Trophoblast cell (in vitro differentiated cells and primary cell): ENCODE measurements around the gene CAMK4.

Source experiments
- DNase-seq, 2 donors: peaks; one replicate each; pipeline ENCODE4 v3.0.0-alpha.2; 2016
- H2AFZ ChIP-seq: 2 replicates; pipeline ENCODE4 v1.6.1; 2013; ENCODE audit warnings: low read length, moderate library complexity, mild to moderate bottlenecking; ENCODE audit not compliant: insufficient read depth, poor library complexity
- H2AK5ac ChIP-seq: 2 replicates; pipeline ENCODE4 v1.6.1; 2013; ENCODE audit warnings: mild to moderate bottlenecking, low read length
- H2BK120ac ChIP-seq: 2 replicates; pipeline ENCODE4 v1.6.1; 2013; ENCODE audit warnings: low read length, mild to moderate bottlenecking, moderate library complexity; ENCODE audit not compliant: insufficient read depth, poor library complexity
- H2BK12ac ChIP-seq: 2 replicates; pipeline ENCODE4 v1.6.1; 2013; ENCODE audit warnings: mild to moderate bottlenecking, low read length, moderate library complexity
- H2BK5ac ChIP-seq: 2 replicates; pipeline ENCODE4 v1.6.1; 2013; ENCODE audit warnings: low read length, low read depth, moderate library complexity, mild to moderate bottlenecking; ENCODE audit not compliant: poor library complexity
- H3K14ac ChIP-seq: 2 replicates; pipeline ENCODE4 v1.6.1; 2013; ENCODE audit warnings: mild to moderate bottlenecking, low read length
- H3K18ac ChIP-seq: 2 replicates; pipeline ENCODE4 v1.6.1; 2013; ENCODE audit warnings: mild to moderate bottlenecking, low read length
- H3K23ac ChIP-seq: 2 replicates; pipeline ENCODE4 v1.6.1; 2013; ENCODE audit warnings: low read length
- H3K27ac ChIP-seq: 2 replicates; pipeline ENCODE4 v1.5.1; 2013; ENCODE audit warnings: low read depth, mild to moderate bottlenecking, inconsistent platforms, low read length, moderate library complexity
- H3K27me3 ChIP-seq: 2 replicates; pipeline ENCODE4 v1.6.1; 2013; ENCODE audit warnings: inconsistent platforms, mild to moderate bottlenecking, low read length, moderate library complexity; ENCODE audit not compliant: insufficient read depth
- H3K36me3 ChIP-seq, 2 experiments: 1 replicate in 1 of 2; 2 replicates in 1 of 2; pipeline ENCODE4 v1.6.1; 2013; ENCODE audit warnings: low read length in 2 of 2, mild to moderate bottlenecking in 2 of 2, moderate library complexity in 1 of 2; ENCODE audit not compliant: insufficient read depth in 2 of 2, control insufficient read depth in 1 of 2
- H3K4ac ChIP-seq: 2 replicates; pipeline ENCODE4 v1.6.1; 2013; ENCODE audit warnings: low read depth, mild to moderate bottlenecking, low read length, moderate library complexity
- H3K4me1 ChIP-seq, 2 experiments: 1 replicate in 1 of 2; 2 replicates in 1 of 2; pipeline ENCODE4 v1.6.1; 2013; ENCODE audit warnings: low read length in 2 of 2, mild to moderate bottlenecking in 2 of 2, moderate library complexity in 1 of 2; ENCODE audit not compliant: insufficient read depth in 2 of 2, control insufficient read depth in 1 of 2
- H3K4me2 ChIP-seq: 2 replicates; pipeline ENCODE4 v1.6.1; 2013; ENCODE audit warnings: inconsistent platforms, mild to moderate bottlenecking, low read length, moderate library complexity
- H3K4me3 ChIP-seq: 2 replicates; pipeline ENCODE4 v1.5.1; 2013; ENCODE audit warnings: mild to moderate bottlenecking, low read depth, low read length, inconsistent platforms
- H3K79me1 ChIP-seq: one replicate; pipeline ENCODE4 v1.6.1; 2013; ENCODE audit warnings: low read length
- H3K79me2 ChIP-seq: 2 replicates; pipeline ENCODE4 v1.6.1; 2013; ENCODE audit warnings: low read length, mild to moderate bottlenecking; ENCODE audit not compliant: control insufficient read depth, insufficient read depth, poor library complexity
- H3K9ac ChIP-seq: 2 replicates; pipeline ENCODE4 v1.6.1; 2013; ENCODE audit warnings: mild to moderate bottlenecking, low read length
- H3K9me3 ChIP-seq: 2 replicates; pipeline ENCODE4 v1.6.1; 2013; ENCODE audit warnings: low read depth, mild to moderate bottlenecking, control low read depth, inconsistent platforms, low read length; ENCODE audit not compliant: insufficient read depth
- H4K12ac ChIP-seq: 2 replicates; pipeline ENCODE4 v1.6.1; 2013; ENCODE audit warnings: low read depth, mild to moderate bottlenecking, low read length, moderate library complexity
- H4K8ac ChIP-seq: 2 replicates; pipeline ENCODE4 v1.6.1; 2013; ENCODE audit warnings: low read depth, mild to moderate bottlenecking, low read length, moderate library complexity
- H4K91ac ChIP-seq: one replicate; pipeline ENCODE4 v1.6.1; 2013; ENCODE audit warnings: low read depth, mild to moderate bottlenecking, low read length, moderate library complexity
- WGBS: extraction: QIAGEN DNeasy Blood & Tissue Kit; methylation state at CpG from one replicate; pipeline ENCODE4 v1.1.7; 2013; ENCODE audit warnings: missing lambda C conversion rate; ENCODE audit not compliant: insufficient read length, insufficient coverage; ENCODE audit errors: extremely low coverage; 5-methylcytosine and 5-hydroxymethylcytosine counted together

The CAMK4 gene

GRCh38 chr5:111280282-111280951 is 56.2 kb downstream of the CAMK4 start:
- H2BK12ac ChIP-seq = no peak overlapping the region
- no peak overlapping the region for H3K23ac ChIP-seq
- no peaks in the 10 kb centered on the region for H3K79me2 ChIP-seq
- H4K8ac ChIP-seq = no peak overlapping the region
- no CpG with 5 or more reads among the region's 6 CpGs for WGBS
- H2AK5ac ChIP-seq = no peak overlapping the region
- no peak overlapping the region for H3K27ac ChIP-seq
- no peaks in the 10 kb centered on the region for H3K4me1 ChIP-seq
- no peak for DNase-seq
- H3K9me3 ChIP-seq = no peaks in the 10 kb centered on the region
- H3K4me3 ChIP-seq = no peak overlapping the region
- H2BK5ac ChIP-seq = no peak overlapping the region
- no peaks in the 10 kb centered on the region for H3K36me3 ChIP-seq
- H3K14ac ChIP-seq = no peak overlapping the region
- H3K18ac ChIP-seq = no peak overlapping the region
- H2AFZ ChIP-seq = no peak overlapping the region
- no peak overlapping the region for H4K91ac ChIP-seq
- no peak overlapping the region for H2BK120ac ChIP-seq
- no peaks in the 10 kb centered on the region for H3K27me3 ChIP-seq
- H4K12ac ChIP-seq = no peak overlapping the region
- H3K79me1 ChIP-seq = no peaks in the 10 kb centered on the region
- H3K4me2 ChIP-seq = no peak overlapping the region
- H3K4ac ChIP-seq = no peak overlapping the region
- no peak overlapping the region for H3K9ac ChIP-seq

GRCh38 chr5:111282798-111283197 is 58.6 kb downstream of the CAMK4 start:
- Histone ChIP-seq H3K23ac (no peak overlapping the region), H2AFZ (no peak overlapping the region), H3K14ac (no peak overlapping the region), H3K18ac (no peak overlapping the region), H3K27ac (no peak overlapping the region), H3K79me1 (no peaks in the 10 kb centered on the region), H3K9me3 (no peaks in the 10 kb centered on the region), H4K8ac (no peak overlapping the region), H3K4me1 (no peaks in the 10 kb centered on the region), H3K36me3 (no peaks in the 10 kb centered on the region), H3K4ac (no peak overlapping the region), H3K9ac (no peak overlapping the region), H2BK12ac (no peak overlapping the region), H2BK120ac (no peak overlapping the region), H4K12ac (no peak overlapping the region), H3K4me2 (no peak overlapping the region), H2AK5ac (no peak overlapping the region), H3K27me3 (no peaks in the 10 kb centered on the region), H2BK5ac (no peak overlapping the region), H3K79me2 (no peaks in the 10 kb centered on the region), H3K4me3 (no peak overlapping the region), H4K91ac (no peak overlapping the region)
- DNase-seq = no peak
- no CpG with 5 or more reads among the region's 3 CpGs for WGBS

- H3K18ac ChIP-seq = no peak overlapping the region
- H3K14ac ChIP-seq = no peak overlapping the region
- no peak overlapping the region for H3K27ac ChIP-seq
- no peak overlapping the region for H4K12ac ChIP-seq
- no peak overlapping the region for H3K4ac ChIP-seq
- H3K9me3 ChIP-seq = no peaks in the 10 kb centered on the region
- no peak overlapping the region for H3K9ac ChIP-seq
- no peak overlapping the region for H3K4me2 ChIP-seq
- H2BK12ac ChIP-seq = no peak overlapping the region
- H3K4me3 ChIP-seq = no peak overlapping the region
- H3K79me2 ChIP-seq = no peaks in the 10 kb centered on the region
- DNase-seq = no peak
- H3K36me3 ChIP-seq = no peaks in the 10 kb centered on the region
- WGBS = no CpG with 5 or more reads among the region's 2 CpGs
- H3K79me1 ChIP-seq = no peaks in the 10 kb centered on the region
- H3K27me3 ChIP-seq = no peaks in the 10 kb centered on the region
- H2AK5ac ChIP-seq = no peak overlapping the region
- H2BK5ac ChIP-seq = no peak overlapping the region
- H3K4me1 ChIP-seq = no peaks in the 10 kb centered on the region
- no peak overlapping the region for H2BK120ac ChIP-seq
- H3K23ac ChIP-seq = no peak overlapping the region
- H4K91ac ChIP-seq = no peak overlapping the region
- no peak overlapping the region for H2AFZ ChIP-seq
- no peak overlapping the region for H4K8ac ChIP-seq
These were observed 60.6 kb downstream of the CAMK4 start for GRCh38 chr5:111284825-111285224.

DNA sequence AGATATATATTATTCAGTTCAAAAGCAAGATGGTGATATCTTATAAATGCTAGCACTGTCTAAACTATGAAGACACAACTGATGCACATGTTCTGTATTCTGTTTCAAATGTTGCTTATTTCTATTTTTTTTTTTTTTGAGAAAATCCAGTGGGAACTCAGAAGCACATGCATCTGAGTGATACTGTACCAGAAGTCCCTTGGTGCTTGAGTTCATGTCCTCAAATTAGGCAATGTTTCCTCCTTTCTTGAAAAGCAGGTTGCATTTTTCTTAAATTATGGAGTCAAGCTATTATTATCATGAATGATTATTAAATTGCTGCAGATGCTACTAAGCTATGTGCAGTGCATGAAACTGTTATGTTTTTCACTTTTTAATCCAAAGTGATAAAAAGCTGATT is 70.4 kb downstream of the CAMK4 start:
- Histone ChIP-seq H3K4me2 (no peak overlapping the region), H3K14ac (no peak overlapping the region), H3K27ac (no peak overlapping the region), H2BK120ac (no peak overlapping the region), H3K9me3 (peaks cover 4% of the 10 kb centered on the region), H2BK12ac (no peak overlapping the region), H2BK5ac (no peak overlapping the region), H4K91ac (no peak overlapping the region), H3K27me3 (no peaks in the 10 kb centered on the region), H3K36me3 (no peaks in the 10 kb centered on the region), H3K18ac (no peak overlapping the region), H2AK5ac (no peak overlapping the region), H4K8ac (no peak overlapping the region), H3K4me1 (no peaks in the 10 kb centered on the region), H3K9ac (no peak overlapping the region), H3K79me1 (no peaks in the 10 kb centered on the region), H3K23ac (no peak overlapping the region), H4K12ac (no peak overlapping the region), H3K4ac (no peak overlapping the region), H3K4me3 (no peak overlapping the region), H2AFZ (no peak overlapping the region), H3K79me2 (no peaks in the 10 kb centered on the region)
- no peak for DNase-seq
